Chondrocyte (in vitro differentiated cells): ENCODE results near the gene MBP. TPM values are rescaled to one million over a fixed set of nuclear protein-coding genes. Genes with fewer than 3 reads are reported as not detected.

Experiments used
- DNase-seq: peaks from one replicate; pipeline ENCODE4 v3.0.0; 2021; ENCODE audit warnings: mixed read lengths, low spot score
- H3K27ac Mint-ChIP-seq: one replicate; pipeline ENCODE4 v1.8.0; 2021; ENCODE audit warnings: mild to moderate bottlenecking, moderate library complexity, mixed read lengths; ENCODE audit not compliant: unreplicated experiment
- H3K27me3 Mint-ChIP-seq: 2 replicates; pipeline ENCODE4 v1.8.0; 2021; ENCODE audit warnings: low read depth, mixed read lengths
- H3K36me3 Mint-ChIP-seq: 2 replicates; pipeline ENCODE4 v1.8.0; 2021; ENCODE audit warnings: low read depth, mixed read lengths
- H3K4me1 Mint-ChIP-seq: 2 replicates; pipeline ENCODE4 v1.8.0; 2021; ENCODE audit warnings: low read depth, mild to moderate bottlenecking, mixed read lengths
- H3K4me3 Mint-ChIP-seq: one replicate; pipeline ENCODE4 v1.8.0; 2021; ENCODE audit warnings: mild to moderate bottlenecking, moderate library complexity, mixed read lengths; ENCODE audit not compliant: unreplicated experiment
- H3K9me3 Mint-ChIP-seq: 2 replicates; pipeline ENCODE4 v1.8.0; 2021; ENCODE audit warnings: low read depth, mixed read lengths
- total RNA-seq: library from RNA; stranded (reverse); gene quantifications from 3 replicates; pipeline ENCODE4 v1.2.1, GENCODE V29; 2021
- TF ChIP-seq, protein P1 (sequence below): fragments of 200-600 bp; sonication (generic); IDR thresholded peaks from 2 replicates; pipeline ENCODE4 v1.5.0; 2021; ENCODE audit warnings: antibody characterized with exemption, mild to moderate bottlenecking, moderate library complexity

MBP gene
- total RNA-seq, 1 donor from 2014 or later, result 15.9 TPM

DNA sequence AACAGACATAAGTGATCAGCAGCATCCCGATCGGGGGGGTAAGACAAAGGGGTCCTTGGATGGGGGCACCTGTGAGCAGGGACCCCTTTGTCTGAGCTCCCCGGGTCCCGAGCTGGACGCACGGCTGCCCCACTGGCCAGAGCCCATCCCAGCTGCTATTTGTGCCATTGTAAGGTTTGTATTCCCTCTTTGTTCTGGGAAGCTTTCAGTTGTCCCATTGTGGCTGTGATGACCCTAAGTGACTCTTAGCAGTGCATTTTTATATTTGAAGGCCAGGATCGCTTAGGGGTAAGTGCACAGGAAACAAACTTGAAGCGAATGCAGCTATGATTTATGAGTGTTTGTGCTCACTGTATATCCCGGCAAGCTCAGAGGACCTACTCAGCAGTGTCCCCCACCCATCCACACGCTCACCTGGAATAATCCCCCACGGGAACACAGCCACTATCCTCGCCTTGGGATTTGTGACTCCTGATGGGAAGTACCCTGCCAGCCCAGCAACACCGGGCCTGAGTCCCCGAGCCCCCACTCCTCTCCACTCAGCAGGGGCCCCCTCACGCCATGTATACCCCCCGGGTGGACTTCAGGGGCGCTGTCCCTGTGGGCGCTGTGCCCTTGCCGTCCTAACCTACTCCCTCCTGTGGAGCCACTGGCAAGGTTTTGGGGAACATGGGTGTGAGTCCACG is 80.1 kb downstream of the MBP start:
- H3K36me3 Mint-ChIP-seq, result peaks cover 4% of the 10 kb centered on the region
- no peak for DNase-seq
- H3K27me3 Mint-ChIP-seq, result no peaks in the 10 kb centered on the region
- peaks cover 39% of the 10 kb centered on the region for H3K4me1 Mint-ChIP-seq
- H3K4me3 Mint-ChIP-seq, result no peak overlapping the region
- TF ChIP-seq, protein P1, sequence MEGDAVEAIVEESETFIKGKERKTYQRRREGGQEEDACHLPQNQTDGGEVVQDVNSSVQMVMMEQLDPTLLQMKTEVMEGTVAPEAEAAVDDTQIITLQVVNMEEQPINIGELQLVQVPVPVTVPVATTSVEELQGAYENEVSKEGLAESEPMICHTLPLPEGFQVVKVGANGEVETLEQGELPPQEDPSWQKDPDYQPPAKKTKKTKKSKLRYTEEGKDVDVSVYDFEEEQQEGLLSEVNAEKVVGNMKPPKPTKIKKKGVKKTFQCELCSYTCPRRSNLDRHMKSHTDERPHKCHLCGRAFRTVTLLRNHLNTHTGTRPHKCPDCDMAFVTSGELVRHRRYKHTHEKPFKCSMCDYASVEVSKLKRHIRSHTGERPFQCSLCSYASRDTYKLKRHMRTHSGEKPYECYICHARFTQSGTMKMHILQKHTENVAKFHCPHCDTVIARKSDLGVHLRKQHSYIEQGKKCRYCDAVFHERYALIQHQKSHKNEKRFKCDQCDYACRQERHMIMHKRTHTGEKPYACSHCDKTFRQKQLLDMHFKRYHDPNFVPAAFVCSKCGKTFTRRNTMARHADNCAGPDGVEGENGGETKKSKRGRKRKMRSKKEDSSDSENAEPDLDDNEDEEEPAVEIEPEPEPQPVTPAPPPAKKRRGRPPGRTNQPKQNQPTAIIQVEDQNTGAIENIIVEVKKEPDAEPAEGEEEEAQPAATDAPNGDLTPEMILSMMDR, result no peak
- H3K27ac Mint-ChIP-seq, result no peak overlapping the region
- H3K9me3 Mint-ChIP-seq, result no peaks in the 10 kb centered on the region

DNA sequence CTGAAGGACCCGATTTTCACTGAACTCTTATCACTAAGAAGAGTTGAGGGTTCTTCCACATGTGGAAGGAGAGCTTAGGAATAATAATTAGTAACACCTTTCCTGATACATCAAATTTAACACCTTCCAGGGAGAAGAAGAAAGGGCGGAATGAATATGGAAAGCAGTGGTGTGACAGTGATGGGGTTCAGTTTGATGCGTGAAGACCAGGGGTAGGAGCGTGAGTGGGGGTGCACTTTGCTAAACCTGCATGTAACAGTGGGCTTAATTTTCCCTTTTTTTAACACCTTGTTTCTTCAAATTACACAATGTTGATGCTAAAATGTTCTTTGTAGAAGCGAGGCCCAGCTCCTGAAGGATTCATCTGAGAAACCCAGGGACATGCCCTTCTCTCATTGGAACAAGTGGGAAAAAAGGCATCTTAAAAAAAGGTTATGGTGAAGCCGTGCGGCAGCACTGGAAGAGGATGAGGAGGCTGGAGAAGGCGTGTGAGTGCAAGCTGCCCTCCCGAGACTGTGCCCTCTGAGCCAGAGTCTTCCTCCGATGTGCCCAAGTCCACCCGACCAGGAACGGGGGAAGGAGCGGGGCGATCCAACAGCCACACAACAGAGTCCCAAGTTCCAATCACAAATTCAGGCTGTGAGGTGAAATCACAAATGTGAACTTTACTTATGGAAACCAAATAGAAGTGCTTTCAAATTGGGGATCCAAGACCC is 80.8 kb downstream of the MBP start:
- Mint-ChIP-seq H3K4me1 (peaks cover 32% of the 10 kb centered on the region), H3K27ac (no peak overlapping the region), H3K4me3 (no peak overlapping the region), H3K9me3 (no peaks in the 10 kb centered on the region), H3K27me3 (no peaks in the 10 kb centered on the region), H3K36me3 (peaks cover 5% of the 10 kb centered on the region)
- DNase-seq, result no peak
- TF ChIP-seq, protein P1, result no peak

- no peak for DNase-seq
Observed at GRCh38 chr18:77049938-77050337, 82.6 kb downstream of the MBP start.

GRCh38 chr18:77047803-77048419 is 84.7 kb downstream of the MBP start:
- Mint-ChIP-seq H3K9me3 (no peaks in the 10 kb centered on the region), H3K27ac (no peak overlapping the region), H3K4me1 (peaks cover 13% of the 10 kb centered on the region), H3K27me3 (no peaks in the 10 kb centered on the region), H3K36me3 (peaks cover 5% of the 10 kb centered on the region), H3K4me3 (no peak overlapping the region)
- DNase-seq, result no peak
- TF ChIP-seq, protein P1, result no peak

More at GRCh38 chr18:77049938-77050337, 82.6 kb downstream of the MBP start:
- H3K27ac Mint-ChIP-seq, result peak overlapping the region; percentile 66
- peaks cover 14% of the 10 kb centered on the region for H3K4me1 Mint-ChIP-seq
- TF ChIP-seq, protein P1, result no peak
- peaks cover 5% of the 10 kb centered on the region for H3K36me3 Mint-ChIP-seq
- no peaks in the 10 kb centered on the region for H3K9me3 Mint-ChIP-seq
- H3K4me3 Mint-ChIP-seq, result no peak overlapping the region
- H3K27me3 Mint-ChIP-seq, result no peaks in the 10 kb centered on the region

DNA sequence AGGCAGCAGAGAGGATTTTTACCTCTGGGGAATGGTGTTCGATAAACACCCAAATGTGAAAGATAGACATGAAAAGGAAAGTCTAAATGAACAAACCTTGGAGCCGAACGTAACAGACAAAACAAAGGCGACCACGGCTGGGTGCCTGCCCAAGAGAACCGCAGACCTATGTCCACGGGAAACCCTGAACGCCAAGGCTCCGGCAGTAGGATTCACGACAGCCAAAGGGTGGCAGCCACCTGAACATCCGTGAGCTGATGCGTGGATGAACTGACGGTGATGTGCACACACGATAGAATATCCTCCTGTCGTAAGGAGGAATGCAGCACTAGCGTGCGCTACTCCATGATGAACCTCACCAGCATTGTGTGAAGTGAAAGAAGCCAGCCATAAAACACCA is 85.6 kb downstream of the MBP start:
- H3K4me3 Mint-ChIP-seq, result no peak overlapping the region
- H3K9me3 Mint-ChIP-seq, result no peaks in the 10 kb centered on the region
- H3K4me1 Mint-ChIP-seq, result peaks cover 22% of the 10 kb centered on the region
- H3K27ac Mint-ChIP-seq, result no peak overlapping the region
- H3K36me3 Mint-ChIP-seq, result peaks cover 5% of the 10 kb centered on the region
- TF ChIP-seq, protein P1, result no peak
- no peak for DNase-seq
- H3K27me3 Mint-ChIP-seq, result no peaks in the 10 kb centered on the region
